ENCODE data around the gene SMPD2.

GRCh38 chr6:109424946-109425345, 15.6 kb upstream of the SMPD2 start:
- TF ChIP-seq POLR2A (IDR thresholded peaks at IDR 0.05; ENCODE audit: low read depth, low read length): no peak
- TF ChIP-seq POLR2AphosphoS5 (IDR thresholded peaks at IDR 0.05; ENCODE audit: low read depth, low read length): no peak

Measured in GM12892 (cell line).